Kasumi-1 (cell line): ENCODE results near the gene SCN1B.
"Not testable (repeated sequence)": the region's sequence is repeated elsewhere in the genome, so short reads cannot be mapped to it uniquely, and the experiment has no call there.

Experiments
- DNase-seq, 2 experiments: peaks; one replicate each; lab custom pipeline; 2025; lab: John Stamatoyannopoulos, UW

The SCN1B gene

GRCh38 chr19:35030257-35031071 lies at the start of gene SCN1B:
Gene SCN1B (plus strand): TSS chr19:35030470. CDS start chr19:35030821, 351 bp downstream.
- DNase-seq = peak; percentile 32 to 38

GRCh38 chr19:34982275-34982674 lies 48.0 kb upstream of the SCN1B start:
- DNase-seq = no peak

GRCh38 chr19:34983786-34984185 lies 46.5 kb upstream of the SCN1B start:
- no peak for DNase-seq

- no peak for DNase-seq
These were observed 46.0 kb upstream of the SCN1B start for GRCh38 chr19:34984287-34984686.

- peak; percentile 86 to 88 for DNase-seq
These were observed 44.8 kb upstream of the SCN1B start for GRCh38 chr19:34985249-34986022.

GRCh38 chr19:34988119-34988518 lies 42.2 kb upstream of the SCN1B start:
- no peak for DNase-seq

- no peak for DNase-seq
These were observed 41.0 kb upstream of the SCN1B start for GRCh38 chr19:34989298-34989697.

GRCh38 chr19:34990578-34991192 lies 39.6 kb upstream of the SCN1B start:
- DNase-seq = no peak

GRCh38 chr19:34991542-34992333 lies 38.5 kb upstream of the SCN1B start:
- no peak for DNase-seq

GRCh38 chr19:34992582-34992981 lies 37.7 kb upstream of the SCN1B start:
- not testable (repeated sequence) for DNase-seq

GRCh38 chr19:34994286-34994642 lies 36.0 kb upstream of the SCN1B start:
- DNase-seq = peak in 1 of 2 experiments; percentile 24

GRCh38 chr19:34994643-34995541 lies 35.4 kb upstream of the SCN1B start:
- DNase-seq = no peak

GRCh38 chr19:34995551-34995950 lies 34.7 kb upstream of the SCN1B start:
- DNase-seq = no peak

- DNase-seq = peak; percentile 84 to 86
These were observed 33.1 kb upstream of the SCN1B start for GRCh38 chr19:34997071-34997617.

GRCh38 chr19:34998224-34998623 lies 32.0 kb upstream of the SCN1B start:
- not testable (repeated sequence) for DNase-seq

GRCh38 chr19:34998777-34999497 lies 31.3 kb upstream of the SCN1B start:
- peak in 1 of 2 experiments; percentile 45 for DNase-seq

GRCh38 chr19:34999498-35000337 lies 30.6 kb upstream of the SCN1B start, which contains the start of gene GRAMD1A:
Gene GRAMD1A (plus strand): TSS chr19:35000323. CDS start chr19:35000479, 156 bp downstream.
- DNase-seq = peak; percentile 81 to 82

GRCh38 chr19:35000338-35000646 lies 30.0 kb upstream of the SCN1B start:
- no peak for DNase-seq
